DOHH2 (cell line): ENCODE measurements around the gene TAL1.

ENCODE experiments used
- EZH2phosphoT487 ChIP-seq: fragments of 200-600 bp; sonication (generic); IDR thresholded peaks from 2 replicates; pipeline ENCODE4 v1.6.1; 2017; ENCODE audit warnings: borderline replicate concordance, mild to moderate bottlenecking, antibody characterized with exemption, low read length, moderate library complexity, mixed read lengths
- TF ChIP-seq, protein P1 (sequence below): fragments of 200-600 bp; sonication (generic); IDR thresholded peaks from one replicate; pipeline ENCODE4 v1.5.1; 2014; ENCODE audit warnings: antibody characterized with exemption, mild to moderate bottlenecking, low read depth, low read length; ENCODE audit not compliant: poor library complexity, severe bottlenecking

GRCh38 chr1:47225430-47226100 lies 6.5 kb downstream of the TAL1 start:
- TF ChIP-seq, protein P1, sequence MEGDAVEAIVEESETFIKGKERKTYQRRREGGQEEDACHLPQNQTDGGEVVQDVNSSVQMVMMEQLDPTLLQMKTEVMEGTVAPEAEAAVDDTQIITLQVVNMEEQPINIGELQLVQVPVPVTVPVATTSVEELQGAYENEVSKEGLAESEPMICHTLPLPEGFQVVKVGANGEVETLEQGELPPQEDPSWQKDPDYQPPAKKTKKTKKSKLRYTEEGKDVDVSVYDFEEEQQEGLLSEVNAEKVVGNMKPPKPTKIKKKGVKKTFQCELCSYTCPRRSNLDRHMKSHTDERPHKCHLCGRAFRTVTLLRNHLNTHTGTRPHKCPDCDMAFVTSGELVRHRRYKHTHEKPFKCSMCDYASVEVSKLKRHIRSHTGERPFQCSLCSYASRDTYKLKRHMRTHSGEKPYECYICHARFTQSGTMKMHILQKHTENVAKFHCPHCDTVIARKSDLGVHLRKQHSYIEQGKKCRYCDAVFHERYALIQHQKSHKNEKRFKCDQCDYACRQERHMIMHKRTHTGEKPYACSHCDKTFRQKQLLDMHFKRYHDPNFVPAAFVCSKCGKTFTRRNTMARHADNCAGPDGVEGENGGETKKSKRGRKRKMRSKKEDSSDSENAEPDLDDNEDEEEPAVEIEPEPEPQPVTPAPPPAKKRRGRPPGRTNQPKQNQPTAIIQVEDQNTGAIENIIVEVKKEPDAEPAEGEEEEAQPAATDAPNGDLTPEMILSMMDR = no peak
- TF ChIP-seq EZH2phosphoT487 = no peak
